Parathyroid adenoma (tissue), 2 donors: ENCODE results near the gene C14orf93.

ENCODE experiments used
- H2AFZ ChIP-seq: fragments of 300-600 bp; sonication (generic); one replicate; pipeline ENCODE4 v1.7.0; 2017; ENCODE audit warnings: antibody characterized with exemption, mild to moderate bottlenecking
- H3K27ac ChIP-seq: fragments of 300-600 bp; sonication (generic); one replicate; pipeline ENCODE4 v1.7.0; 2017
- H3K27me3 ChIP-seq: fragments of 300-600 bp; sonication (generic); one replicate; pipeline ENCODE4 v1.7.0; 2017; ENCODE audit warnings: low read length; ENCODE audit not compliant: control insufficient read depth, insufficient read depth
- H3K36me3 ChIP-seq: fragments of 300-600 bp; sonication (generic); one replicate; pipeline ENCODE4 v1.7.0; 2017; ENCODE audit warnings: low read length; ENCODE audit not compliant: control insufficient read depth, insufficient read depth
- H3K4me1 ChIP-seq: fragments of 300-600 bp; sonication (generic); one replicate; pipeline ENCODE4 v1.7.0; 2017; ENCODE audit warnings: control low read depth
- H3K4me2 ChIP-seq: fragments of 300-600 bp; sonication (generic); one replicate; pipeline ENCODE4 v1.7.0; 2017; ENCODE audit warnings: low read length
- H3K4me3 ChIP-seq: fragments of 300-600 bp; sonication (generic); one replicate; pipeline ENCODE4 v1.7.0; 2017; ENCODE audit warnings: low read depth, low read length
- H3K79me2 ChIP-seq: fragments of 300-600 bp; sonication (generic); one replicate; pipeline ENCODE4 v1.7.0; 2017; ENCODE audit warnings: control low read depth
- H3K9ac ChIP-seq: fragments of 300-600 bp; sonication (generic); one replicate; pipeline ENCODE4 v1.7.0; 2017; ENCODE audit warnings: mild to moderate bottlenecking
- H3K9me3 ChIP-seq: fragments of 300-600 bp; sonication (generic); one replicate; pipeline ENCODE4 v1.7.0; 2017; ENCODE audit warnings: low read length; ENCODE audit not compliant: control insufficient read depth
- CTCF ChIP-seq: fragments of 300-600 bp; sonication (generic); IDR thresholded peaks from one replicate; pipeline ENCODE4 v1.7.0; 2017; ENCODE audit warnings: antibody characterized with exemption, mild to moderate bottlenecking
- donor health status: primary hyperparathyroidism.

Gene C14orf93

GRCh38 chr14:23023022-23023794 is 13.3 kb upstream of the C14orf93 start:
- H3K27ac ChIP-seq: no peak overlapping the region
- no peaks in the 10 kb centered on the region for H3K36me3 ChIP-seq
- no peaks in the 10 kb centered on the region for H3K79me2 ChIP-seq

GRCh38 chr14:23021889-23022442 is 12.0 kb upstream of the C14orf93 start:
- H3K27ac ChIP-seq: no peak overlapping the region
- H3K79me2 ChIP-seq: no peaks in the 10 kb centered on the region
- no peak overlapping the region for H3K4me3 ChIP-seq
- no peaks in the 10 kb centered on the region for H3K9me3 ChIP-seq
- peak overlapping the region; percentile 43 for H2AFZ ChIP-seq
- no peaks in the 10 kb centered on the region for H3K36me3 ChIP-seq
- H3K4me2 ChIP-seq: no peak overlapping the region
- TF ChIP-seq CTCF: no peak
- H3K4me1 ChIP-seq: peaks cover 4% of the 10 kb centered on the region
- no peak overlapping the region for H3K9ac ChIP-seq
- no peaks in the 10 kb centered on the region for H3K27me3 ChIP-seq

More at GRCh38 chr14:23023022-23023794, 13.3 kb upstream of the C14orf93 start:
- Histone ChIP-seq H3K4me2 (no peak overlapping the region), H3K4me3 (no peak overlapping the region), H2AFZ (no peak overlapping the region), H3K9ac (no peak overlapping the region), H3K27me3 (no peaks in the 10 kb centered on the region), H3K9me3 (no peaks in the 10 kb centered on the region), H3K4me1 (peaks cover 4% of the 10 kb centered on the region)
- TF ChIP-seq CTCF: no peak

GRCh38 chr14:23021434-23021833 is 11.5 kb upstream of the C14orf93 start:
- Histone ChIP-seq H3K4me1 (peaks cover 4% of the 10 kb centered on the region), H3K27me3 (no peaks in the 10 kb centered on the region), H3K9me3 (no peaks in the 10 kb centered on the region), H3K4me2 (no peak overlapping the region), H3K79me2 (no peaks in the 10 kb centered on the region), H3K4me3 (no peak overlapping the region), H2AFZ (peak overlapping the region; percentile 43), H3K9ac (no peak overlapping the region), H3K36me3 (no peaks in the 10 kb centered on the region), H3K27ac (no peak overlapping the region)
- TF ChIP-seq CTCF: no peak

DNA sequence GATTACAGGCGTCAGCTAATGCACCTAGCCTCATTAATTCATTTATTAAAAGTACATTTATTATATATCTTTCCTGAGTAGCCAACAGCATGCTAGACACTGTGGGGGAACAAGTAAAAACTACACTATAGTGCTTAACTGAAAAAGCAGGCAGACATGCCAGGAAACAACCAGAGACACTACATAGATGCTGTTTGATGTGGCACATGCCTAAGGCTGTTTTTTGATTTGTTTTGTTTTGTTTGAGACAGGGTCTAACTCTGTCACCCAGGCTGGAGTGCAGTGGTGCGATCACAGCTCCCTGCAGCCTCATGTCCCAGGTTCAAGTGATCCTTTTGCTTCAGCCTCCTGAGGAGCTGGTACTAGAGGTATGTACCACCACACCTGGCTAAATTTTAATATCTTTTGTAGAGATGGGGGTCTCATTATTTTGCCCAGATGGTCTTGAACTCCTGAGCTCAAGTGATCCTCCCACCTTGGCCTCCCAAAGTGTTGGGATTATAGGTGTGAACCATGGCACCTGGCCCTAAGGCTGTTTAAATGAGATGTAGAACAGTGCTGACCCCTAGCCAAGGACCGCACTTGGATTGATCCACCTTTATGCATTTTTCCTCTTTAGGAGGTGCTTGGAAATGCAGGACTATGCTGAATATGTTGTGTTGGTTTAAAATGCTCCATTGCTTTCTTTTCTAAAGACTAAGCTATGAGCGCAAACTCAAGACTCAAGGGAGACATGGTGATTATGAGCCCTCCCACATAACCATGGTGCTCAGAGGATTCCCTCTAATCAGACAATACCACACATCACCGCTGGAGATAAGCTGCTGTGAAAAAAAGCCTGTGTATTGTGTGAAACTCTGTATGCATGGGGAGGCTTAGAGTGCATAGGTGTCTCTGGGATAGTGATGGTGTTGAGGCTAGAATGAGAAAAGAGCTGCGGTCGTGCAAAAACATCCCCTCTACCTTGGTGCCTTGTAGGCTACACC is 10.5 kb upstream of the C14orf93 start:
- no peak for TF ChIP-seq CTCF
- no peaks in the 10 kb centered on the region for H3K27me3 ChIP-seq
- no peaks in the 10 kb centered on the region for H3K9me3 ChIP-seq
- H3K4me2 ChIP-seq: no peak overlapping the region
- no peak overlapping the region for H3K4me3 ChIP-seq
- no peak overlapping the region for H3K27ac ChIP-seq
- no peaks in the 10 kb centered on the region for H3K79me2 ChIP-seq
- no peak overlapping the region for H2AFZ ChIP-seq
- peaks cover 4% of the 10 kb centered on the region for H3K4me1 ChIP-seq
- no peak overlapping the region for H3K9ac ChIP-seq
- no peaks in the 10 kb centered on the region for H3K36me3 ChIP-seq
